ENCODE measurements around the gene PRODH. TPM values are rescaled to one million over a fixed set of nuclear protein-coding genes. Genes with fewer than 3 reads are reported as not detected.
"Not testable (repeated sequence)": the region's sequence is repeated elsewhere in the genome, so short reads cannot be mapped to it uniquely, and the experiment has no call there.

Gene PRODH
- total RNA-seq, 2 donors from 2014 or later = 0.33 to 3.4 TPM

DNA sequence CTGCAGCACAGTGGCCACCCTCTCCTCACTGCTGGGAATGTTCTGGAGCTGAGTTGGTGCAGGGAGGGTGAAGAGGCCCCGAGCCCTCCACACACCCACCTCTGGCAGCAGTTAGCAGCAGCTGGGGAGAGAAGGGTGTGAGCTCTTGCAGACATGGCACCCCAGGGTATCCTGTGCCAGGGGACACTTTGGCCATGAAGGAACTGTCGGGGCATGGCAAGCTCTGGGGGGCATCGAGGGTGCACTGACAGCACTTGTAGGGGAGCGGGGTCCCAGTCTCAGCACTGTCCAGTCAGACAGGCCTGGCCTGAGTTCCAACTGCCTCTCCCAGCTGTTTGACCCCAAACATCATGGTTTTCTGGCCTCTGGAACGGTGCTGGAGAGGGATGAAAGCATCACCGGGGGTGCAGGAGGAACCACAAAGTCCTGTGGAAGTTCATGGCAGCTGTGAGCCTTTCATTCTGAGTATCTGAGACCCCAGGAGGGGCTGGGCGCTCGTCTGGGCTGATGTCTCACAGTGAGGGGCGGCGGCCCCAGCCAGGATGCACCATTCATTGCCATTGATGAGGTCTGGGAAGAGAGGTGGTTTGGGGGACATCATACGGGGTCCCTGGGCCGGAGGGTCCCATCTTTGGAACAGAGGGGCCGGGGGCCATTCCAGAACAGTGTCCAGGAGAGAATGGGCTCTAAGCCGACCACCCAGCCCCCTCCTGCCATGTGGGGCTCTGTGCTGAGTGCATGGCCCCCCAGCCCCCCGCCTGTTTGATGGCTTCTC is 20.2 kb upstream of the PRODH start:
- peak; percentile 62 for DNase-seq (ENCODE audit: low spot score)
- intact Hi-C loops (cut with DNase I) = not testable (repeated sequence)

- intact Hi-C loops (cut with DNase I) = no loop called here
- peak; percentile 54 for DNase-seq (ENCODE audit: low spot score)
Observed at GRCh38 chr22:18955696-18956095, 19.6 kb upstream of the PRODH start.

DNA sequence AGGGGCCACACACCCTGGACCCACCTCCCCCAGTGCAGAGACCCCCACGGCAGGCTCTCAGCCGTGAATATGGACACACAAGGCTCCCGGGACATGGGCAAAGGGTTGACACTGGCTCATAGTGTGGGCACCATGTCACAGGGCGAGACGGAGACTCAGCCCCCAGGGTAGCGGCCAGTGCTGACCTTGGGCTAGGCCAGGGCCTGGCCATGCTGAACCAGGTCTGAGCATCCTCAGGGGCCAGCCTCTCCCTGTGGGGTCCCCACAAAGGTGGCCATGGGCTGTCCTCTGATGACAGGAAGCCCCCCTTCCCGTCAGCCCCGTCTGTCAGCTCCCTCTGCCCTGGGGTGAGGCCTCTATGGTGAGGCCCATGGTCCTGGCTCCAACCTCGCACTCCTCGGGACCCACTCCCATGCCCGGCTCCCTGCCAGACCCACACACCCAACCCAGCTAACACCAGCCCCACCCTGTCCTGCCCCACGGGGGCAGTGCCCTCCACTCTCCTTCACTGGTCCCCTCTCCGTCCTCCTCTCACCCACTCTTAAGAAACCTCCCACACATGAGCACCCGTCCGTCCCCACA is 19.0 kb upstream of the PRODH start:
- peak; percentile 78 for DNase-seq (ENCODE audit: low spot score)
- intact Hi-C loops (cut with DNase I) = no loop called here

- DNase-seq (ENCODE audit: low spot score) = peak; percentile 90
- intact Hi-C loops (cut with DNase I) = not testable (repeated sequence)
Observed at GRCh38 chr22:18954303-18954989, 18.4 kb upstream of the PRODH start.

DNA sequence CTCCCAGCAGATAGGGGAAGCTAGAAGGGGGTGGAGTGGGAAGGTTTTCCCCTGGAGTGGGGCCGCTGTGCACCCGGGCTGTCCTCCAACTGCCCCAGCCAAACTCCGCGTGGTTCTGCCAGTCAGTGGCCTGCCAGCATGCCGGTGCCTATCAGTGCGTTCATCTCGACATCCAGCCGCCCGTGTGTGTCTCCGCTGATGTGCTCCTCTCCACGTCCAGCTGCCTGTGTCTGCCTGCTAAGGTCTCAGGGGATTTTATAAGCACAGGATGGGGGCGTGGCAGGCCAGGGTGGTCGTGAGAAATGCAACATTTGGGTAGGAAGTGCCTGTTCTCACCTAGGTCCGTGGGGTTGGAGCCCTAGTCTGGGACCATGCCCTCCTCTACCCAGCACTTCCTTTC is 17.0 kb upstream of the PRODH start:
- intact Hi-C loops (cut with DNase I) = not testable (repeated sequence)
- DNase-seq (ENCODE audit: low spot score) = peak; percentile 77

DNA sequence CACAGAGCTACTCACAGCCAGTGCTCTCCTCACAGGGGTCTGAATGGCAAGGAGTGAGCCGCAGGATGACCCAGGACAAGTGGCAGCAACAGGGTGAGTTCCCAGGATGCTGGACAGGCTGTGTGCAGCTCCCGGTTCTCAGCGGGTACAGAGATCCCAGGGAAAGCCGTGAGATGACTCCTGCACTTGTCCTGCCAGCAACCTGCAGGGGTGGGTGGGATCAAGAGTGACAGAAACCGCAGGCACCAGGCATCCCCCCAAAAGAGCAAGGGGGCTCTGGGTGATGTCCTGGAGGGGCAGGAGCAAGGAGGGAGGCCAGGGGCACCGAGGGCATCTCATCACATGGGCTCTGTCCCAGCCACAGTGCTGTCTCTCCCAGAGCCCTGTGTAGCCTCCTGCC is 15.9 kb upstream of the PRODH start:
- intact Hi-C loops (cut with DNase I) = no loop called here
- DNase-seq (ENCODE audit: low spot score) = no peak

DNA sequence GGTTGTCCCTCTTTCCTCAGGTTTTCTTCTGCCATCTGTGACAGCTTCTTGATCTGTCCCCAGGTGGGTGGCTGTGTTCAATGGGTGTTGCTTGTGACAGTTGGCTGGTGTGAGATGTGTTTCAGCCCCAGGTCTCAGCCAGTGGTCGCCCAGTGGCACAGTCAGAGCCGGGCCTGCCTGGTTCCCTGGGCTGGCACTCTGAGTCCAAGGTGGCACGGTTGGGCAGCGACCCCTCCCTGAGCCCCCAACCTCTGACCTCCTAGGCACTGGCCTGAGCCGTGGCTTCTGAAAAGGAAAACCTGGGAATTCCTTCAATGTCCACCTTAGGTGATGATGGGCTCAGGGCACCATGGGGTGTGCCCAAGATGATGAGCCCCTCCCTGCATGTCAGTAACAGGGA is 14.0 kb upstream of the PRODH start:
- peak; percentile 62 for DNase-seq (ENCODE audit: low spot score)
- intact Hi-C loops (cut with DNase I) = no loop called here

DNA sequence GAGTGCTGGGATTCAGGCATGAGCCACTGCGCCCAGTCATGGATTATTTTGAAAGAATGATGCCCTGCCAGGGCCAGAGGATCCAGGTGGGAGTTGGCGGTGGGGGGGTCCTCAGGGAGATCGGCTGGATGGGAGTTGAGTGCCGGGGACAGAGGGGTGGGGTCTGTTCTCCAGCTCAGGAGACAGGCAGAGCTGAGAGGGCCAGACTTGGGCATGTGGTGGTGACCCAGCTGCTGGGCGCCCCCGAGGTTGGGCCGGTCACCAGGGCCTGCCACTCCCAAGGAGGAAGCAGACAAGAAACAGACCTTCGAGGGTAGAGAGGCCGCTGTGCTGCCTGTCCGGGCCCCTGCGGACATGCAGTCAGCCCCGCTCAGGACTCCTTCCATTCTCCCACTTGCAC is 11.8 kb upstream of the PRODH start:
- intact Hi-C loops (cut with DNase I) = no loop called here
- peak; percentile 75 for DNase-seq (ENCODE audit: low spot score)

DNA sequence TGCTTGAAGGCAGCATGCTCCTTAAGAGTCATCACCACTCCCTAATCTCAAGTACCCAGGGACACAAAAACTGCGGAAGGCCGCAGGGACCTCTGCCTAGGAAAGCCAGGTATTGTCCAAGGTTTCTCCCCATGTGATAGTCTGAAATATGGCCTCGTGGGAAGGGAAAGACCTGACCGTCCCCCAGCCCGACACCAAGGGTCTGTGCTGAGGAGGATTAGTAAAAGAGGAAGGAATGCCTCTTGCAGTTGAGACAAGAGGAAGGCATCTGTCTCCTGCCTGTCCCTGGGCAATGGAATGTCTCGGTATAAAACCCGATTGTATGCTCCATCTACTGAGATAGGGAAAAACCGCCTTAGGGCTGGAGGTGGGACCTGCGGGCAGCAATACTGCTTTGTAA is 11.0 kb upstream of the PRODH start:
- intact Hi-C loops (cut with DNase I); DNase-seq (ENCODE audit: low spot score): not testable (repeated sequence)

GRCh38 chr22:18938691-18939090 is 2.6 kb upstream of the PRODH start:
- DNase-seq (ENCODE audit: low spot score); intact Hi-C loops (cut with DNase I): not testable (repeated sequence)

GRCh38 chr22:18934688-18935087 is 1.4 kb downstream of the PRODH start:
- DNase-seq (ENCODE audit: low spot score) = not testable (repeated sequence)

GRCh38 chr22:18933914-18934313 is 2.2 kb downstream of the PRODH start:
- intact Hi-C loops (cut with DNase I) = no loop called here
- DNase-seq (ENCODE audit: low spot score) = no peak

More at GRCh38 chr22:18934688-18935087, 1.4 kb downstream of the PRODH start:
- intact Hi-C loops (cut with DNase I) = not testable (repeated sequence)

- DNase-seq (ENCODE audit: low spot score) = no peak
- intact Hi-C loops (cut with DNase I) = no loop called here
Observed at GRCh38 chr22:18931905-18932652, 4.0 kb downstream of the PRODH start.

DNA sequence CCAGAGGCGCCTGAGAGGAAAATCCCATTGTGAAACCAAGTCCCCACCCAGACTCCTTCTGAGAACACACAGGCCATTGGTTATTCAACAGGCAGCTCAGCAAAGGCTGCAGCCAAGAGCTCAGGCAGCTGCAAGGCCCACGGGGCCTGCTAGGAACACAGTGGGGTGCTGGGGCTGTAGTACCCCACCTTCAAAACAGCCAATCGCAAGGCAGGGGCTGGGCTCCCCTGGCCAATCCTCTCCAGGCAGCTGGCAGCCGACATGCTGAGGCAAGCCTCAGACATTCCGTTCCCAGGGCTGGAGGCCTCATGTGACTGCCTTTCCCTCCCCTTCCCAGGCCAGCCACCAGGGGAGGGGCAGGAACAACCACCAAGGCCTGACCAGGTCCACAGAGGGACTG is 6.6 kb downstream of the PRODH start:
- DNase-seq (ENCODE audit: low spot score) = no peak
- intact Hi-C loops (cut with DNase I) = no loop called here

GRCh38 chr22:18927573-18927972 is 8.5 kb downstream of the PRODH start:
- no peak for DNase-seq (ENCODE audit: low spot score)
- intact Hi-C loops (cut with DNase I) = no loop called here

GRCh38 chr22:18927020-18927419 is 9.1 kb downstream of the PRODH start:
- DNase-seq (ENCODE audit: low spot score) = no peak
- intact Hi-C loops (cut with DNase I) = no loop called here

- no peak for DNase-seq (ENCODE audit: low spot score)
- intact Hi-C loops (cut with DNase I) = no loop called here
Observed at GRCh38 chr22:18925368-18926064, 10.6 kb downstream of the PRODH start.

- intact Hi-C loops (cut with DNase I); DNase-seq (ENCODE audit: low spot score): not testable (repeated sequence)
Observed at GRCh38 chr22:18920257-18920902, 15.7 kb downstream of the PRODH start.

DNA sequence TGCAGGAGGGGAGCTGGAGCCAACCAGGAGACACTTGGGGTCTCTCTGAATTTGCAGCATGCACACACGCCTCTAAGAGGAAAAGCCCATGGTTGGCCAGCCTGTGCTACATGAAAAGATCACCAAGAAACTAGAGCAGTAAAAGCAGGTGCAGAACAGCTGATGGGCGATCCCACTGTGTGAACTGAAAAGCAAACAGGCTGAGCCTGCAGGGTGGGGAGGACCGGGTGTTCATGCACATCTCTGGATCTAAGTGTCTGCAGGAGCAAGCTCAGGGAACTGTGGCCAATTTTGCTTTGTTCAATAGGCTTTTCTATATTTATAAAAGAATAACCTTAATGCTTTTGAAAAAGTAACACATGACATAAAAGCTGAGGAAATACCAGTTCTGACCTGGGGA is 18.3 kb downstream of the PRODH start:
- DNase-seq (ENCODE audit: low spot score); intact Hi-C loops (cut with DNase I): not testable (repeated sequence)

Measured in posterior vena cava (tissue), 2 donors.